H9 (cell line): ENCODE data around the gene KLHL3. TPM values are rescaled to one million over a fixed set of nuclear protein-coding genes. Genes with fewer than 3 reads are reported as not detected.

Experiments
- DNase-seq: peaks from one replicate; pipeline ENCODE4 v3.0.0-alpha.2; 2017
- H2AFZ ChIP-seq: one replicate; pipeline ENCODE4 v1.6.1; 2013; ENCODE audit warnings: mild to moderate bottlenecking, low read length, control low read depth, moderate library complexity
- H2AK5ac ChIP-seq: 2 replicates; pipeline ENCODE4 v1.6.1; 2013; ENCODE audit warnings: low read length, control low read depth, mixed read lengths; ENCODE audit not compliant: insufficient read length
- H2BK120ac ChIP-seq: one replicate; pipeline ENCODE4 v1.6.1; 2013; ENCODE audit warnings: low read depth, mild to moderate bottlenecking, low read length, control low read depth, inconsistent platforms; ENCODE audit not compliant: poor library complexity, severe bottlenecking
- H2BK12ac ChIP-seq: 2 replicates; pipeline ENCODE4 v1.6.1; 2013; ENCODE audit warnings: low read length, control low read depth, mixed read lengths, low read depth; ENCODE audit not compliant: insufficient read length
- H2BK15ac ChIP-seq: 2 replicates; pipeline ENCODE4 v1.6.1; 2013; ENCODE audit warnings: low read depth, low read length, control low read depth
- H2BK20ac ChIP-seq: one replicate; pipeline ENCODE4 v1.6.1; 2013; ENCODE audit warnings: low read depth, mild to moderate bottlenecking, low read length, control low read depth, inconsistent platforms; ENCODE audit not compliant: poor library complexity, severe bottlenecking
- H2BK5ac ChIP-seq: 2 replicates; pipeline ENCODE4 v1.6.1; 2013; ENCODE audit warnings: low read length, control low read depth, mixed read lengths; ENCODE audit not compliant: insufficient read length
- H3K14ac ChIP-seq: 2 replicates; pipeline ENCODE4 v1.6.1; 2013; ENCODE audit warnings: low read length, control low read depth; ENCODE audit not compliant: insufficient read depth
- H3K18ac ChIP-seq: 2 replicates; pipeline ENCODE4 v1.6.1; 2013; ENCODE audit warnings: low read depth, mild to moderate bottlenecking, mixed read lengths, low read length, control low read depth; ENCODE audit not compliant: insufficient read length
- H3K23ac ChIP-seq: 2 replicates; pipeline ENCODE4 v1.6.1; 2013; ENCODE audit warnings: low read length, control low read depth, mixed read lengths, low read depth; ENCODE audit not compliant: insufficient read length
- H3K23me2 ChIP-seq: 2 replicates; pipeline ENCODE4 v1.6.1; 2013; ENCODE audit warnings: low read depth, mild to moderate bottlenecking, mixed read lengths, low read length, control low read depth; ENCODE audit not compliant: insufficient read length, poor library complexity, severe bottlenecking
- H3K27ac ChIP-seq: 2 replicates; pipeline ENCODE4 v1.5.1; 2013; ENCODE audit warnings: low read length, control low read depth, mixed read lengths, low read depth; ENCODE audit not compliant: insufficient read length
- H3K27me3 ChIP-seq: 2 replicates; pipeline ENCODE4 v1.6.1; 2013; ENCODE audit warnings: low read length, control low read depth, inconsistent platforms; ENCODE audit not compliant: insufficient read depth
- H3K4ac ChIP-seq: 2 replicates; pipeline ENCODE4 v1.6.1; 2013; ENCODE audit warnings: low read depth, mild to moderate bottlenecking, control low read depth, inconsistent platforms, low read length, moderate library complexity
- H3K4me1 ChIP-seq: 2 replicates; pipeline ENCODE4 v1.6.1; 2013; ENCODE audit warnings: low read length, control low read depth, inconsistent platforms; ENCODE audit not compliant: insufficient read depth
- H3K4me2 ChIP-seq: 2 replicates; pipeline ENCODE4 v1.6.1; 2013; ENCODE audit warnings: low read length, control low read depth, mixed read lengths; ENCODE audit not compliant: insufficient read length, insufficient read depth
- H3K56ac ChIP-seq: 2 replicates; pipeline ENCODE4 v1.6.1; 2013; ENCODE audit warnings: low read depth, mild to moderate bottlenecking, mixed read lengths, low read length, control low read depth; ENCODE audit not compliant: insufficient read length
- H3K79me1 ChIP-seq: 2 replicates; pipeline ENCODE4 v1.6.1; 2013; ENCODE audit warnings: low read depth, mild to moderate bottlenecking, moderate library complexity, low read length, control low read depth, inconsistent platforms; ENCODE audit not compliant: insufficient read depth, poor library complexity, severe bottlenecking
- H3K79me2 ChIP-seq: 2 replicates; pipeline ENCODE4 v1.6.1; 2013; ENCODE audit warnings: low read length, control low read depth, inconsistent platforms; ENCODE audit not compliant: insufficient read depth
- H3K9ac ChIP-seq: 2 replicates; pipeline ENCODE4 v1.6.1; 2013; ENCODE audit warnings: low read length, control low read depth, mixed read lengths; ENCODE audit not compliant: insufficient read length; ENCODE audit errors: extremely low read depth
- H3K9me3 ChIP-seq: one replicate; pipeline ENCODE4 v1.6.1; 2013; ENCODE audit warnings: low read depth, low read length, inconsistent platforms; ENCODE audit not compliant: control insufficient read depth
- H3T11ph ChIP-seq: one replicate; pipeline ENCODE4 v1.6.1; 2013; ENCODE audit warnings: mild to moderate bottlenecking, low read length, control low read depth, inconsistent platforms
- H4K20me1 ChIP-seq: one replicate; pipeline ENCODE4 v1.6.1; 2013; ENCODE audit not compliant: control insufficient read depth, insufficient read length, insufficient read depth
- H4K5ac ChIP-seq: 2 replicates; pipeline ENCODE4 v1.6.1; 2013; ENCODE audit warnings: low read depth, mild to moderate bottlenecking, mixed read lengths, low read length, control low read depth; ENCODE audit not compliant: insufficient read length
- H4K8ac ChIP-seq: replicated peaks from 2 replicates; pipeline ENCODE4 v1.6.1; 2013; ENCODE audit warnings: low read length, control low read depth, mixed read lengths, low read depth; ENCODE audit not compliant: insufficient read length
- H4K91ac ChIP-seq: 2 replicates; pipeline ENCODE4 v1.6.1; 2013; ENCODE audit warnings: low read depth, mild to moderate bottlenecking, moderate library complexity, mixed read lengths, low read length, control low read depth; ENCODE audit not compliant: insufficient read length
- H3K27ac Mint-ChIP-seq, 3 experiments: 2 replicates in 2 of 3; 3 replicates in 1 of 3; pipeline ENCODE4 v1.8.0; 2020 to 2021; ENCODE audit warnings: mixed read lengths in 3 of 3, mild to moderate bottlenecking in 1 of 3, moderate library complexity in 1 of 3
- H3K27me3 Mint-ChIP-seq: 2 replicates; pipeline ENCODE4 v1.8.0; 2021; ENCODE audit warnings: low read depth, mild to moderate bottlenecking, moderate library complexity, mixed read lengths
- H3K36me3 Mint-ChIP-seq, 3 experiments: 2 replicates in 2 of 3; 3 replicates in 1 of 3; pipeline ENCODE4 v1.8.0; 2020 to 2021; ENCODE audit warnings: low read depth in 3 of 3, mixed read lengths in 3 of 3; ENCODE audit not compliant: insufficient read depth in 1 of 3
- H3K4me1 Mint-ChIP-seq, 2 experiments: 2 replicates each; pipeline ENCODE4 v1.8.0; 2020; ENCODE audit warnings: mixed read lengths in 2 of 2
- H3K4me3 Mint-ChIP-seq, 2 experiments: 2 replicates in 1 of 2; 3 replicates in 1 of 2; pipeline ENCODE4 v1.8.0; 2020 to 2021; ENCODE audit warnings: mild to moderate bottlenecking in 2 of 2, mixed read lengths in 2 of 2, moderate library complexity in 1 of 2
- H3K9me3 Mint-ChIP-seq, 2 experiments: 2 replicates in 1 of 2; 3 replicates in 1 of 2; pipeline ENCODE4 v1.8.0; 2020; ENCODE audit warnings: mild to moderate bottlenecking in 2 of 2, mixed read lengths in 2 of 2, moderate library complexity in 1 of 2
- WGBS: extraction: QIAGEN DNeasy Blood & Tissue Kit; methylation state at CpG from one replicate; pipeline ENCODE4 v1.1.7; 2013; ENCODE audit warnings: missing lambda C conversion rate, low lambda C conversion rate, mixed read lengths; ENCODE audit not compliant: insufficient read length; ENCODE audit errors: extremely low coverage; 5-methylcytosine and 5-hydroxymethylcytosine counted together
- total RNA-seq: library from RNA; stranded (reverse); gene quantifications from 2 replicates; pipeline ENCODE4 v1.2.1, GENCODE V29; 2021
- TF ChIP-seq, protein P1 (sequence below): fragments of 200-600 bp; sonication (generic); conservative IDR thresholded peaks from 3 replicates; pipeline ENCODE4 v1.8.0; 2021; ENCODE audit warnings: antibody characterized with exemption, mild to moderate bottlenecking

Gene KLHL3
- total RNA-seq, 1 experiment from 2014 or later = 12.8 TPM

GRCh38 chr5:137609127-137609526 lies 126.8 kb downstream of the KLHL3 start:
- no peak overlapping the region for H4K5ac ChIP-seq
- H3K9me3 ChIP-seq = no peaks in the 10 kb centered on the region
- no peak overlapping the region for H3K9ac ChIP-seq
- no peaks in the 10 kb centered on the region for H3K79me1 ChIP-seq
- no peak overlapping the region for H3K4me2 ChIP-seq
- H3K27ac Mint-ChIP-seq = no peak overlapping the region
- H3T11ph ChIP-seq = no peak overlapping the region
- no peak overlapping the region for H4K91ac ChIP-seq
- no peak overlapping the region for H3K23ac ChIP-seq
- peaks cover 3% of the 10 kb centered on the region; the same call in 1 of the 2 replicates for H3K27me3 Mint-ChIP-seq
- DNase-seq = no peak
- no peaks in the 10 kb centered on the region for H3K79me2 ChIP-seq
- no peak overlapping the region for H2BK20ac ChIP-seq
- no peak overlapping the region for H3K27ac ChIP-seq
- no peak overlapping the region for H2BK120ac ChIP-seq
- no peaks in the 10 kb centered on the region for H3K23me2 ChIP-seq
- H2BK12ac ChIP-seq = no peak overlapping the region
- H3K14ac ChIP-seq = no peak overlapping the region
- H3K4me1 Mint-ChIP-seq = peaks cover 12 to 14% of the 10 kb centered on the region in 2 experiments
- H4K8ac ChIP-seq = no peak overlapping the region
- no peaks in the 10 kb centered on the region for H3K36me3 Mint-ChIP-seq
- no peak overlapping the region for H3K4ac ChIP-seq
- no peak overlapping the region for H2BK5ac ChIP-seq
- no peaks in the 10 kb centered on the region for H3K4me1 ChIP-seq
- no CpG with 5 or more reads among the region's 2 CpGs for WGBS
- H2AK5ac ChIP-seq = no peak overlapping the region
- no peak overlapping the region for H2BK15ac ChIP-seq
- H3K4me3 Mint-ChIP-seq = no peak overlapping the region
- no peaks in the 10 kb centered on the region for H3K27me3 ChIP-seq
- H3K9me3 Mint-ChIP-seq = no peaks in the 10 kb centered on the region; a peak in 1 of 5 replicates
- no peak overlapping the region for H3K18ac ChIP-seq
- TF ChIP-seq, protein P1, sequence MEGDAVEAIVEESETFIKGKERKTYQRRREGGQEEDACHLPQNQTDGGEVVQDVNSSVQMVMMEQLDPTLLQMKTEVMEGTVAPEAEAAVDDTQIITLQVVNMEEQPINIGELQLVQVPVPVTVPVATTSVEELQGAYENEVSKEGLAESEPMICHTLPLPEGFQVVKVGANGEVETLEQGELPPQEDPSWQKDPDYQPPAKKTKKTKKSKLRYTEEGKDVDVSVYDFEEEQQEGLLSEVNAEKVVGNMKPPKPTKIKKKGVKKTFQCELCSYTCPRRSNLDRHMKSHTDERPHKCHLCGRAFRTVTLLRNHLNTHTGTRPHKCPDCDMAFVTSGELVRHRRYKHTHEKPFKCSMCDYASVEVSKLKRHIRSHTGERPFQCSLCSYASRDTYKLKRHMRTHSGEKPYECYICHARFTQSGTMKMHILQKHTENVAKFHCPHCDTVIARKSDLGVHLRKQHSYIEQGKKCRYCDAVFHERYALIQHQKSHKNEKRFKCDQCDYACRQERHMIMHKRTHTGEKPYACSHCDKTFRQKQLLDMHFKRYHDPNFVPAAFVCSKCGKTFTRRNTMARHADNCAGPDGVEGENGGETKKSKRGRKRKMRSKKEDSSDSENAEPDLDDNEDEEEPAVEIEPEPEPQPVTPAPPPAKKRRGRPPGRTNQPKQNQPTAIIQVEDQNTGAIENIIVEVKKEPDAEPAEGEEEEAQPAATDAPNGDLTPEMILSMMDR = no peak
- H4K20me1 ChIP-seq = no peaks in the 10 kb centered on the region
- H2AFZ ChIP-seq = no peak overlapping the region
- no peak overlapping the region for H3K56ac ChIP-seq
